H1 (cell line): ENCODE results near the gene FAM98C. TPM values are rescaled to one million over a fixed set of nuclear protein-coding genes. Genes with fewer than 3 reads are reported as not detected.
A peak's percentile ranks its signal among the peaks of the same experiment; 100 is the strongest.

ENCODE experiments used
- BRCA1 ChIP-seq: IDR thresholded peaks from 2 replicates; pipeline ENCODE4 v1.6.1; 2012; ENCODE audit warnings: low read depth, low read length, improper control_type of control experiment
- E2F6 ChIP-seq: IDR thresholded peaks from 2 replicates; pipeline ENCODE4 v1.6.1; 2012; ENCODE audit warnings: inconsistent platforms
- EP300 ChIP-seq, 2 experiments: IDR thresholded peaks; 1 replicate in 1 of 2; 2 replicates in 1 of 2; pipeline ENCODE4 v1.6.1; 2011 to 2012; ENCODE audit warnings: low read depth in 2 of 2, low read length in 2 of 2, mild to moderate bottlenecking in 2 of 2, borderline replicate concordance in 1 of 2, inconsistent platforms in 1 of 2, moderate library complexity in 1 of 2
- FOSL1 ChIP-seq: IDR thresholded peaks from 2 replicates; pipeline ENCODE4 v1.6.1; 2011; ENCODE audit warnings: mild to moderate bottlenecking, low read depth, low read length, moderate library complexity; ENCODE audit not compliant: insufficient read depth
- GTF2F1 ChIP-seq: IDR thresholded peaks from 2 replicates; pipeline ENCODE4 v1.6.1; 2012; ENCODE audit warnings: low read depth, low read length, improper control_type of control experiment, borderline replicate concordance
- HDAC2 ChIP-seq, 2 experiments: fragments of 300-600 bp in 1 of 2; sonication (generic) in 1 of 2; IDR thresholded peaks; 2 replicates each; pipeline ENCODE4 v1.6.1; 2011 to 2012; ENCODE audit warnings: low read depth in 2 of 2, low read length in 2 of 2, mild to moderate bottlenecking in 2 of 2, moderate library complexity in 2 of 2, borderline replicate concordance in 1 of 2, inconsistent platforms in 1 of 2
- HDAC6 ChIP-seq: IDR thresholded peaks from one replicate; pipeline ENCODE4 v1.7.1; 2012; ENCODE audit warnings: low read depth, mild to moderate bottlenecking, inconsistent platforms, low read length, moderate library complexity
- JUND ChIP-seq: IDR thresholded peaks from 2 replicates; pipeline ENCODE4 v1.6.1; 2011; ENCODE audit warnings: mild to moderate bottlenecking, improper control_type of control experiment, low read length
- NRF1 ChIP-seq: IDR thresholded peaks from 2 replicates; pipeline ENCODE4 v1.6.1; 2011; ENCODE audit warnings: mild to moderate bottlenecking, low read depth, low read length, improper control_type of control experiment
- RNF2 ChIP-seq: fragments of 200-900, 300-1000 bp; sonication (generic); IDR thresholded peaks from 2 replicates; pipeline ENCODE4 v1.7.1; 2016; ENCODE audit warnings: borderline replicate concordance, low read depth, mild to moderate bottlenecking, antibody characterized with exemption, low read length; ENCODE audit not compliant: poor library complexity, severe bottlenecking; ENCODE audit errors: missing control alignments
- SIRT6 ChIP-seq: IDR thresholded peaks from one replicate; pipeline ENCODE4 v1.7.1; 2012; ENCODE audit warnings: low read length, inconsistent platforms
- SIX5 ChIP-seq: IDR thresholded peaks from 2 replicates; pipeline ENCODE4 v1.6.1; 2011; ENCODE audit warnings: mild to moderate bottlenecking, low read depth, low read length
- SP4 ChIP-seq: IDR thresholded peaks from 2 replicates; pipeline ENCODE4 v1.6.1; 2012; ENCODE audit warnings: low read length, inconsistent platforms
- TEAD4 ChIP-seq: IDR thresholded peaks from 2 replicates; pipeline ENCODE4 v1.6.1; 2012; ENCODE audit warnings: low read depth, low read length, inconsistent platforms, mixed read lengths
- ZNF274 ChIP-seq: IDR thresholded peaks from 2 replicates; pipeline ENCODE4 v1.7.0; 2012; ENCODE audit warnings: low read length, borderline replicate concordance; ENCODE audit errors: extremely low read depth
- polyA plus RNA-seq, 7 experiments: library from polyadenylated mRNA; depleted of rRNA in 3 of 7; stranded (reverse) in 5 of 7; unstranded in 2 of 7; fragments of >200 nt in 5 of 7; fragments of 200-250 nt in 2 of 7; gene quantifications; 1 replicate in 5 of 7; 2 replicates in 1 of 7; 4 replicates in 1 of 7; pipeline versions ENCODE4 v1.2.1 to v1.2.3, GENCODE V29; 2011 to 2013; ENCODE audit warnings: missing spikeins in 2 of 7, mixed read lengths in 2 of 7
- total RNA-seq: library from RNA; stranded (reverse); fragmentation: NEBNext Ultra II Directional; extraction: Animal tissue kit (Norgen Biotek cat#: 25700); gene quantifications from 2 replicates; pipeline ENCODE4 v1.2.1, GENCODE V29; 2021
- TF ChIP-seq, protein P1 (sequence below): IDR thresholded peaks from 2 replicates; pipeline ENCODE4 v1.6.1; 2011; ENCODE audit warnings: low read length, improper control_type of control experiment
- TF ChIP-seq, protein P2 (sequence below): IDR thresholded peaks from 2 replicates; pipeline ENCODE4 v1.6.1; 2012; ENCODE audit warnings: inconsistent platforms

The FAM98C gene
- total and polyA plus RNA-seq, 2 of the 8 experiments (the other 6 are each of a cell fraction or from before 2014, with no cell fraction given) = 6.1 to 9.4 TPM

GRCh38 chr19:38374332-38375097 lies 28.4 kb upstream of the FAM98C start, which contains the start of gene PSMD8 (continued):
- TF ChIP-seq RNF2 (no peak), HDAC2 (IDR thresholded peaks at IDR 0.05; ENCODE audit: borderline replicate concordance in 1 of 2, low read depth in 2 of 2, low read length in 2 of 2) (no peak), HDAC6 (no peak), GTF2F1 (no peak), BRCA1 (no peak), NRF1 (no peak), E2F6 (no peak), TEAD4 (no peak), ZNF274 (no peak), SIRT6 (no peak), SP4 (peak; percentile 47; the same call in 1 of the 2 replicates), SIX5 (peak; percentile 35; the same call in 1 of the 2 replicates), FOSL1 (no peak), JUND (peak; percentile 53; the same call in 1 of the 2 replicates), EP300 (IDR thresholded peaks at IDR 0.05; ENCODE audit: borderline replicate concordance in 1 of 2, low read depth in 2 of 2, low read length in 2 of 2) (no peak)
- TF ChIP-seq, protein P1, sequence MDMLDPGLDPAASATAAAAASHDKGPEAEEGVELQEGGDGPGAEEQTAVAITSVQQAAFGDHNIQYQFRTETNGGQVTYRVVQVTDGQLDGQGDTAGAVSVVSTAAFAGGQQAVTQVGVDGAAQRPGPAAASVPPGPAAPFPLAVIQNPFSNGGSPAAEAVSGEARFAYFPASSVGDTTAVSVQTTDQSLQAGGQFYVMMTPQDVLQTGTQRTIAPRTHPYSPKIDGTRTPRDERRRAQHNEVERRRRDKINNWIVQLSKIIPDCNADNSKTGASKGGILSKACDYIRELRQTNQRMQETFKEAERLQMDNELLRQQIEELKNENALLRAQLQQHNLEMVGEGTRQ = no peak
- TF ChIP-seq, protein P2, sequence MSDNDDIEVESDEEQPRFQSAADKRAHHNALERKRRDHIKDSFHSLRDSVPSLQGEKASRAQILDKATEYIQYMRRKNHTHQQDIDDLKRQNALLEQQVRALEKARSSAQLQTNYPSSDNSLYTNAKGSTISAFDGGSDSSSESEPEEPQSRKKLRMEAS = no peak; the same call in none of the 2 replicates
